SU-DHL-6 (cell line): ENCODE results near the gene PSMB8.

Experiments
- EZH2phosphoT487 ChIP-seq: fragments of 200-600 bp; sonication (generic), shearing (Covaris generic); conservative IDR thresholded peaks from 2 replicates; pipeline ENCODE4 v1.6.1; 2018; ENCODE audit warnings: mild to moderate bottlenecking, antibody characterized with exemption, low read length, moderate library complexity, mixed read lengths
- TF ChIP-seq, protein P1 (sequence below): fragments of 200-600 bp; sonication (generic); IDR thresholded peaks from one replicate; pipeline ENCODE4 v1.5.1; 2017; ENCODE audit warnings: antibody characterized with exemption, mild to moderate bottlenecking, low read length, moderate library complexity; ENCODE audit not compliant: insufficient read depth, poor library complexity, severe bottlenecking

DNA sequence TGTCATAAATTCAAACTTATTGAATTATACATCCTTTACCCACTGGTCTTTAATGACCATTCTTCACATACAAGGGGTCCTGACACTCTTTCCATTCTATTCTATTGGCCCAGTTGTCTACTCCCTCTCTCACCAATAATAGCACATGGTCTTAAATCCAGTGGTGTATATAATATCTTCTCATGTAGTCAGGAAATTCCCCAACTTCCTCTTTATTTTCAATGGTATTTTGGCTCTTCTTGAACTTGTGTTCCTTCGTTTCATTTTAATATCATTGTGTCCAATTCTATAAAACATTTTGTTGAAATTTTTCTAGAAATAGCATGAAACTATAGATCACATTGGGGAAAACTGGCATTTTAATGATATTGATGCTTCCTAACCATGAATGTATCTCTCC lies 47.0 kb upstream of the PSMB8 start:
- TF ChIP-seq, protein P1, sequence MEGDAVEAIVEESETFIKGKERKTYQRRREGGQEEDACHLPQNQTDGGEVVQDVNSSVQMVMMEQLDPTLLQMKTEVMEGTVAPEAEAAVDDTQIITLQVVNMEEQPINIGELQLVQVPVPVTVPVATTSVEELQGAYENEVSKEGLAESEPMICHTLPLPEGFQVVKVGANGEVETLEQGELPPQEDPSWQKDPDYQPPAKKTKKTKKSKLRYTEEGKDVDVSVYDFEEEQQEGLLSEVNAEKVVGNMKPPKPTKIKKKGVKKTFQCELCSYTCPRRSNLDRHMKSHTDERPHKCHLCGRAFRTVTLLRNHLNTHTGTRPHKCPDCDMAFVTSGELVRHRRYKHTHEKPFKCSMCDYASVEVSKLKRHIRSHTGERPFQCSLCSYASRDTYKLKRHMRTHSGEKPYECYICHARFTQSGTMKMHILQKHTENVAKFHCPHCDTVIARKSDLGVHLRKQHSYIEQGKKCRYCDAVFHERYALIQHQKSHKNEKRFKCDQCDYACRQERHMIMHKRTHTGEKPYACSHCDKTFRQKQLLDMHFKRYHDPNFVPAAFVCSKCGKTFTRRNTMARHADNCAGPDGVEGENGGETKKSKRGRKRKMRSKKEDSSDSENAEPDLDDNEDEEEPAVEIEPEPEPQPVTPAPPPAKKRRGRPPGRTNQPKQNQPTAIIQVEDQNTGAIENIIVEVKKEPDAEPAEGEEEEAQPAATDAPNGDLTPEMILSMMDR = no peak
- TF ChIP-seq EZH2phosphoT487 = no peak
